ENCODE results near the gene COG2. TPM values are rescaled to one million over a fixed set of nuclear protein-coding genes. Genes with fewer than 3 reads are reported as not detected.
A peak's percentile ranks its signal among the peaks of the same experiment; 100 is the strongest.

COG2 gene
- total RNA-seq, 1 donor from 2014 or later, result 25.9 TPM

GRCh38 chr1:230701895-230702768 lies 59.9 kb downstream of the COG2 start:
- H3K4me3 Mint-ChIP-seq (ENCODE audit: unreplicated experiment), result no peak overlapping the region
- FAIRE-seq (no peak), DNase-seq (ENCODE audit: low read depth) (no peak)
- Histone ChIP-seq H3K4me1 (ENCODE audit: insufficient read depth, low read length) (no peaks in the 10 kb centered on the region), H3K9me3 (ENCODE audit: insufficient read depth, low read depth, low read length) (no peaks in the 10 kb centered on the region), H3K79me2 (ENCODE audit: insufficient read depth, low read length) (no peaks in the 10 kb centered on the region), H3K4me3 (ENCODE audit: insufficient read depth, low read depth, low read length) (no peak overlapping the region), H3K36me3 (ENCODE audit: insufficient read depth, low read length) (no peaks in the 10 kb centered on the region), H3K9ac (ENCODE audit: low read length) (no peak overlapping the region), H3K27ac (ENCODE audit: low read depth, low read length) (no peak overlapping the region), H2AFZ (ENCODE audit: low read depth, low read length) (no peak overlapping the region), H3K4me2 (ENCODE audit: low read length) (peak overlapping the region; percentile 68), H4K20me1 (ENCODE audit: insufficient read depth, low read length) (no peaks in the 10 kb centered on the region), H3K27me3 (ENCODE audit: insufficient read depth, low read length) (peaks cover 8% of the 10 kb centered on the region)
- peaks cover 20% of the 10 kb centered on the region for H3K27me3 Mint-ChIP-seq (ENCODE audit: low read depth, unreplicated experiment)
- peaks cover 1% of the 10 kb centered on the region for H3K4me1 Mint-ChIP-seq (ENCODE audit: low read depth, unreplicated experiment)
- no peak overlapping the region for H3K27ac Mint-ChIP-seq (ENCODE audit: unreplicated experiment)
- H3K36me3 Mint-ChIP-seq (ENCODE audit: low read depth, unreplicated experiment), result peaks cover 3% of the 10 kb centered on the region
- no peak for TF ChIP-seq CTCF (IDR thresholded peaks at IDR 0.05; ENCODE audit: insufficient read depth, low read depth, low read length)
- TF ChIP-seq EZH2 (IDR thresholded peaks at IDR 0.05; ENCODE audit: insufficient read depth, low read length), result no peak
- peaks cover 4% of the 10 kb centered on the region for H3K9me3 Mint-ChIP-seq (ENCODE audit: unreplicated experiment)

GRCh38 chr1:230702934-230703678 lies 60.8 kb downstream of the COG2 start:
- Histone ChIP-seq H3K4me3 (ENCODE audit: insufficient read depth, low read depth, low read length) (no peak overlapping the region), H3K79me2 (ENCODE audit: insufficient read depth, low read length) (no peaks in the 10 kb centered on the region), H3K9me3 (ENCODE audit: insufficient read depth, low read depth, low read length) (no peaks in the 10 kb centered on the region), H4K20me1 (ENCODE audit: insufficient read depth, low read length) (no peaks in the 10 kb centered on the region), H3K9ac (ENCODE audit: low read length) (no peak overlapping the region), H3K27ac (ENCODE audit: low read depth, low read length) (no peak overlapping the region), H3K4me2 (ENCODE audit: low read length) (no peak overlapping the region), H3K4me1 (ENCODE audit: insufficient read depth, low read length) (no peaks in the 10 kb centered on the region), H2AFZ (ENCODE audit: low read depth, low read length) (no peak overlapping the region), H3K27me3 (ENCODE audit: insufficient read depth, low read length) (peaks cover 8% of the 10 kb centered on the region), H3K36me3 (ENCODE audit: insufficient read depth, low read length) (no peaks in the 10 kb centered on the region)
- no peak for FAIRE-seq
- Mint-ChIP-seq H3K36me3 (ENCODE audit: low read depth, unreplicated experiment) (peaks cover 2% of the 10 kb centered on the region), H3K27me3 (ENCODE audit: low read depth, unreplicated experiment) (peaks cover 29% of the 10 kb centered on the region), H3K4me3 (ENCODE audit: unreplicated experiment) (no peak overlapping the region), H3K27ac (ENCODE audit: unreplicated experiment) (peak overlapping the region; percentile 18), H3K9me3 (ENCODE audit: unreplicated experiment) (peaks cover 4% of the 10 kb centered on the region), H3K4me1 (ENCODE audit: low read depth, unreplicated experiment) (peaks cover 1% of the 10 kb centered on the region)
- DNase-seq (ENCODE audit: low read depth), result no peak
- TF ChIP-seq CTCF (IDR thresholded peaks at IDR 0.05; ENCODE audit: insufficient read depth, low read depth, low read length) (no peak), EZH2 (IDR thresholded peaks at IDR 0.05; ENCODE audit: insufficient read depth, low read length) (no peak)

All from astrocyte (in vitro differentiated cells and primary cell).